H9 (cell line): ENCODE data around the gene ATP1A2. TPM values are rescaled to one million over a fixed set of nuclear protein-coding genes. Genes with fewer than 3 reads are reported as not detected.

Experiments
- DNase-seq: peaks from one replicate; pipeline ENCODE4 v3.0.0-alpha.2; 2017
- H2AFZ ChIP-seq: one replicate; pipeline ENCODE4 v1.6.1; 2013; ENCODE audit warnings: mild to moderate bottlenecking, low read length, control low read depth, moderate library complexity
- H2AK5ac ChIP-seq: 2 replicates; pipeline ENCODE4 v1.6.1; 2013; ENCODE audit warnings: low read length, control low read depth, mixed read lengths; ENCODE audit not compliant: insufficient read length
- H2BK120ac ChIP-seq: one replicate; pipeline ENCODE4 v1.6.1; 2013; ENCODE audit warnings: low read depth, mild to moderate bottlenecking, low read length, control low read depth, inconsistent platforms; ENCODE audit not compliant: poor library complexity, severe bottlenecking
- H2BK12ac ChIP-seq: 2 replicates; pipeline ENCODE4 v1.6.1; 2013; ENCODE audit warnings: low read length, control low read depth, mixed read lengths, low read depth; ENCODE audit not compliant: insufficient read length
- H2BK15ac ChIP-seq: 2 replicates; pipeline ENCODE4 v1.6.1; 2013; ENCODE audit warnings: low read depth, low read length, control low read depth
- H2BK20ac ChIP-seq: one replicate; pipeline ENCODE4 v1.6.1; 2013; ENCODE audit warnings: low read depth, mild to moderate bottlenecking, low read length, control low read depth, inconsistent platforms; ENCODE audit not compliant: poor library complexity, severe bottlenecking
- H2BK5ac ChIP-seq: 2 replicates; pipeline ENCODE4 v1.6.1; 2013; ENCODE audit warnings: low read length, control low read depth, mixed read lengths; ENCODE audit not compliant: insufficient read length
- H3K14ac ChIP-seq: 2 replicates; pipeline ENCODE4 v1.6.1; 2013; ENCODE audit warnings: low read length, control low read depth; ENCODE audit not compliant: insufficient read depth
- H3K18ac ChIP-seq: 2 replicates; pipeline ENCODE4 v1.6.1; 2013; ENCODE audit warnings: low read depth, mild to moderate bottlenecking, mixed read lengths, low read length, control low read depth; ENCODE audit not compliant: insufficient read length
- H3K23ac ChIP-seq: 2 replicates; pipeline ENCODE4 v1.6.1; 2013; ENCODE audit warnings: low read length, control low read depth, mixed read lengths, low read depth; ENCODE audit not compliant: insufficient read length
- H3K23me2 ChIP-seq: 2 replicates; pipeline ENCODE4 v1.6.1; 2013; ENCODE audit warnings: low read depth, mild to moderate bottlenecking, mixed read lengths, low read length, control low read depth; ENCODE audit not compliant: insufficient read length, poor library complexity, severe bottlenecking
- H3K27ac ChIP-seq: 2 replicates; pipeline ENCODE4 v1.5.1; 2013; ENCODE audit warnings: low read length, control low read depth, mixed read lengths, low read depth; ENCODE audit not compliant: insufficient read length
- H3K27me3 ChIP-seq: 2 replicates; pipeline ENCODE4 v1.6.1; 2013; ENCODE audit warnings: low read length, control low read depth, inconsistent platforms; ENCODE audit not compliant: insufficient read depth
- H3K4ac ChIP-seq: 2 replicates; pipeline ENCODE4 v1.6.1; 2013; ENCODE audit warnings: low read depth, mild to moderate bottlenecking, control low read depth, inconsistent platforms, low read length, moderate library complexity
- H3K4me1 ChIP-seq: 2 replicates; pipeline ENCODE4 v1.6.1; 2013; ENCODE audit warnings: low read length, control low read depth, inconsistent platforms; ENCODE audit not compliant: insufficient read depth
- H3K4me2 ChIP-seq: 2 replicates; pipeline ENCODE4 v1.6.1; 2013; ENCODE audit warnings: low read length, control low read depth, mixed read lengths; ENCODE audit not compliant: insufficient read length, insufficient read depth
- H3K56ac ChIP-seq: 2 replicates; pipeline ENCODE4 v1.6.1; 2013; ENCODE audit warnings: low read depth, mild to moderate bottlenecking, mixed read lengths, low read length, control low read depth; ENCODE audit not compliant: insufficient read length
- H3K79me1 ChIP-seq: 2 replicates; pipeline ENCODE4 v1.6.1; 2013; ENCODE audit warnings: low read depth, mild to moderate bottlenecking, moderate library complexity, low read length, control low read depth, inconsistent platforms; ENCODE audit not compliant: insufficient read depth, poor library complexity, severe bottlenecking
- H3K79me2 ChIP-seq: 2 replicates; pipeline ENCODE4 v1.6.1; 2013; ENCODE audit warnings: low read length, control low read depth, inconsistent platforms; ENCODE audit not compliant: insufficient read depth
- H3K9ac ChIP-seq: 2 replicates; pipeline ENCODE4 v1.6.1; 2013; ENCODE audit warnings: low read length, control low read depth, mixed read lengths; ENCODE audit not compliant: insufficient read length; ENCODE audit errors: extremely low read depth
- H3K9me3 ChIP-seq: one replicate; pipeline ENCODE4 v1.6.1; 2013; ENCODE audit warnings: low read depth, low read length, inconsistent platforms; ENCODE audit not compliant: control insufficient read depth
- H3T11ph ChIP-seq: one replicate; pipeline ENCODE4 v1.6.1; 2013; ENCODE audit warnings: mild to moderate bottlenecking, low read length, control low read depth, inconsistent platforms
- H4K20me1 ChIP-seq: one replicate; pipeline ENCODE4 v1.6.1; 2013; ENCODE audit not compliant: control insufficient read depth, insufficient read length, insufficient read depth
- H4K5ac ChIP-seq: 2 replicates; pipeline ENCODE4 v1.6.1; 2013; ENCODE audit warnings: low read depth, mild to moderate bottlenecking, mixed read lengths, low read length, control low read depth; ENCODE audit not compliant: insufficient read length
- H4K8ac ChIP-seq: replicated peaks from 2 replicates; pipeline ENCODE4 v1.6.1; 2013; ENCODE audit warnings: low read length, control low read depth, mixed read lengths, low read depth; ENCODE audit not compliant: insufficient read length
- H4K91ac ChIP-seq: 2 replicates; pipeline ENCODE4 v1.6.1; 2013; ENCODE audit warnings: low read depth, mild to moderate bottlenecking, moderate library complexity, mixed read lengths, low read length, control low read depth; ENCODE audit not compliant: insufficient read length
- H3K27ac Mint-ChIP-seq, 3 experiments: 2 replicates in 2 of 3; 3 replicates in 1 of 3; pipeline ENCODE4 v1.8.0; 2020 to 2021; ENCODE audit warnings: mixed read lengths in 3 of 3, mild to moderate bottlenecking in 1 of 3, moderate library complexity in 1 of 3
- H3K27me3 Mint-ChIP-seq: 2 replicates; pipeline ENCODE4 v1.8.0; 2021; ENCODE audit warnings: low read depth, mild to moderate bottlenecking, moderate library complexity, mixed read lengths
- H3K36me3 Mint-ChIP-seq, 3 experiments: 2 replicates in 2 of 3; 3 replicates in 1 of 3; pipeline ENCODE4 v1.8.0; 2020 to 2021; ENCODE audit warnings: low read depth in 3 of 3, mixed read lengths in 3 of 3; ENCODE audit not compliant: insufficient read depth in 1 of 3
- H3K4me1 Mint-ChIP-seq, 2 experiments: 2 replicates each; pipeline ENCODE4 v1.8.0; 2020; ENCODE audit warnings: mixed read lengths in 2 of 2
- H3K4me3 Mint-ChIP-seq, 2 experiments: 2 replicates in 1 of 2; 3 replicates in 1 of 2; pipeline ENCODE4 v1.8.0; 2020 to 2021; ENCODE audit warnings: mild to moderate bottlenecking in 2 of 2, mixed read lengths in 2 of 2, moderate library complexity in 1 of 2
- H3K9me3 Mint-ChIP-seq, 2 experiments: 2 replicates in 1 of 2; 3 replicates in 1 of 2; pipeline ENCODE4 v1.8.0; 2020; ENCODE audit warnings: mild to moderate bottlenecking in 2 of 2, mixed read lengths in 2 of 2, moderate library complexity in 1 of 2
- WGBS: extraction: QIAGEN DNeasy Blood & Tissue Kit; methylation state at CpG from one replicate; pipeline ENCODE4 v1.1.7; 2013; ENCODE audit warnings: missing lambda C conversion rate, low lambda C conversion rate, mixed read lengths; ENCODE audit not compliant: insufficient read length; ENCODE audit errors: extremely low coverage; 5-methylcytosine and 5-hydroxymethylcytosine counted together
- total RNA-seq: library from RNA; stranded (reverse); gene quantifications from 2 replicates; pipeline ENCODE4 v1.2.1, GENCODE V29; 2021
- TF ChIP-seq, protein P1 (sequence below): fragments of 200-600 bp; sonication (generic); conservative IDR thresholded peaks from 3 replicates; pipeline ENCODE4 v1.8.0; 2021; ENCODE audit warnings: antibody characterized with exemption, mild to moderate bottlenecking

Gene ATP1A2
- total RNA-seq, 1 experiment from 2014 or later = 3.0 TPM

DNA sequence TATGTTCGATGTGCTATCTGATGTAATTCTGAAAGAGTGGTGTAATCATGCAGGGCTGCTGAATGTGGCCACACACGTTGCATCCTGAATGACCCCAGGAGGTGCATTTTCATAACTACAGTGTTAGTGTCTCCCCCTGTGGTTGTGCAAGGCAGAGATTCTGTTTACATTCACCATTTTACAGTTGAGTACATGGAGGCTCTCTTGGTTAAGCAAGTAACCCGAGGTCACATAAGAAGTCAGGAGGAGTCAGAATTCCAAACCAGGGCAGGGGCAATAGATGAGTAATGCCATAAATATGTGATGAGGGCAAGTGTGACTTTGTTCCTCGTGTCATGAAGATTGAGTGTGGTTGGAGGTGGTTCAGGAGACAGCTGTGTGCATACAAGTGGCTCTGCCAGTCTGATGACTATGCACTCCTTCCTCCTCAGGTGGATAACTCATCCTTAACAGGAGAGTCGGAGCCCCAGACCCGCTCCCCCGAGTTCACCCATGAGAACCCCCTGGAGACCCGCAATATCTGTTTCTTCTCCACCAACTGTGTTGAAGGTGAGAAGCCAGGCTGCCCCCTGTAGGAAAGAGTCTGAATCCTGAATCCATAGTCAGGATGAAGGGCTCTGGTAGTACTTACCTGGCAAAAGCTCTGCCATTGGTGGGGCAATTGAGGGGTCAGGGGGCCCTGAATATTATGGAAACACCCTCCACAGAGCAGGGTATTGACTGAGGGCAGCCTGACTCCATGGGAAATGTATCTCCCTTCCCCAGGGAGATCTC, 9.3 kb downstream of the ATP1A2 start:
- TF ChIP-seq, protein P1, sequence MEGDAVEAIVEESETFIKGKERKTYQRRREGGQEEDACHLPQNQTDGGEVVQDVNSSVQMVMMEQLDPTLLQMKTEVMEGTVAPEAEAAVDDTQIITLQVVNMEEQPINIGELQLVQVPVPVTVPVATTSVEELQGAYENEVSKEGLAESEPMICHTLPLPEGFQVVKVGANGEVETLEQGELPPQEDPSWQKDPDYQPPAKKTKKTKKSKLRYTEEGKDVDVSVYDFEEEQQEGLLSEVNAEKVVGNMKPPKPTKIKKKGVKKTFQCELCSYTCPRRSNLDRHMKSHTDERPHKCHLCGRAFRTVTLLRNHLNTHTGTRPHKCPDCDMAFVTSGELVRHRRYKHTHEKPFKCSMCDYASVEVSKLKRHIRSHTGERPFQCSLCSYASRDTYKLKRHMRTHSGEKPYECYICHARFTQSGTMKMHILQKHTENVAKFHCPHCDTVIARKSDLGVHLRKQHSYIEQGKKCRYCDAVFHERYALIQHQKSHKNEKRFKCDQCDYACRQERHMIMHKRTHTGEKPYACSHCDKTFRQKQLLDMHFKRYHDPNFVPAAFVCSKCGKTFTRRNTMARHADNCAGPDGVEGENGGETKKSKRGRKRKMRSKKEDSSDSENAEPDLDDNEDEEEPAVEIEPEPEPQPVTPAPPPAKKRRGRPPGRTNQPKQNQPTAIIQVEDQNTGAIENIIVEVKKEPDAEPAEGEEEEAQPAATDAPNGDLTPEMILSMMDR = peak; percentile 39; the same call in 1 of the 3 replicates
- DNase-seq = no peak
- Histone ChIP-seq H2BK120ac (no peak overlapping the region), H4K91ac (no peak overlapping the region), H3K4me2 (no peak overlapping the region), H3K4me1 (no peaks in the 10 kb centered on the region; the same call in 1 of the 2 replicates), H3K9ac (no peak overlapping the region), H3K4ac (no peak overlapping the region), H3T11ph (no peak overlapping the region), H3K18ac (no peak overlapping the region), H4K5ac (no peak overlapping the region), H2AFZ (no peak overlapping the region), H2BK20ac (no peak overlapping the region), H2BK5ac (no peak overlapping the region), H2BK15ac (no peak overlapping the region), H3K27ac (no peak overlapping the region), H3K79me2 (no peaks in the 10 kb centered on the region), H3K23ac (no peak overlapping the region), H3K79me1 (no peaks in the 10 kb centered on the region), H2BK12ac (no peak overlapping the region), H2AK5ac (no peak overlapping the region), H4K8ac (no peak overlapping the region), H3K27me3 (no peaks in the 10 kb centered on the region), H4K20me1 (no peaks in the 10 kb centered on the region), H3K23me2 (no peaks in the 10 kb centered on the region), H3K56ac (no peak overlapping the region), H3K9me3 (no peaks in the 10 kb centered on the region), H3K14ac (no peak overlapping the region)
- Mint-ChIP-seq H3K4me1 (peaks cover 6 to 16% of the 10 kb centered on the region in 2 experiments), H3K4me3 (no peak overlapping the region; a peak in 1 of 5 replicates), H3K36me3 (peaks cover 0 to 74% (median 66%) of the 10 kb centered on the region in 3 experiments; a peak in 5 of 7 replicates), H3K27ac (peak overlapping the region in 1 of 3 experiments; percentile 83; a peak in 3 of 7 replicates), H3K9me3 (no peaks in the 10 kb centered on the region), H3K27me3 (no peaks in the 10 kb centered on the region; the same call in 1 of the 2 replicates)
- WGBS = no CpG with 5 or more reads among the region's 8 CpGs
